ENCODE measurements around the gene NOD2.

The NOD2 gene

GRCh38 chr16:50692999-50693781, at the start of gene NOD2:
Gene NOD2 (plus strand): TSS chr16:50693606. CDS start chr16:50699496, 5,890 bp downstream.
- DNase-seq: peak in 1 of 2 experiments; percentile 41

- no peak for DNase-seq
Observed at GRCh38 chr16:50644245-50644644, 49.2 kb upstream of the NOD2 start.

- DNase-seq: peak; percentile 21 to 49
Observed at GRCh38 chr16:50644729-50645128, 48.7 kb upstream of the NOD2 start.

DNA sequence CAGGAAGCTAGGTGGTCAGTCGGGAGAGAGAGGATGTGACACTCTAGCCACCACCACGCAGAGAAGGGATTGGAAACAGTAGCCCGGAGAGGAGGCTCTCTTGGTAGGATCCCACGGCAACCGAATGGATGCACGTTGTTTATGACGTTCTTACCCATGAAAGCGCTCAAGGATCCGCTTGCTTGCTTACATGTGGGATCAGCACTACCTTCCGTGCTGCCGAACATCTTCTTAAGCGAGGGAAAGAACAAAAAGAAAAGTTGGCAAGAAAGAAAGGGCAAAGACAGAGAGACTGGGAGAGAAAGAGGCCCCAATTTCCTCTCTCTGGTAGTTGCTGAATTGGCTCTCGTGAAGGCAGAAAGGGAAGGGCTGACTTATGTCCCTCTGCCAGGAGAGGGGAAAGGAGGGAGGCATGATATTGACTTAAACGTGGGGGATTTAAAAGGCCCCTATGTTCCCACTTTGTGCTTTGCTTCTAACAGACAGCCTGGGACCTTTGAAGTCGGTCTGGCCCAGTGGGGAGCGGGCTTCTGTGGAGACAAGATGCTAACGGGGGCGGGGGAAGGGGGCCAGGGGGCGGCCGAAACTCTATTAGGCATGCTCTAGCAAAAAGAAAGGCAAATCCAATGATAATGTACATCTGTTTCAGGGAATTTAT, 47.7 kb upstream of the NOD2 start:
- no peak for DNase-seq

DNA sequence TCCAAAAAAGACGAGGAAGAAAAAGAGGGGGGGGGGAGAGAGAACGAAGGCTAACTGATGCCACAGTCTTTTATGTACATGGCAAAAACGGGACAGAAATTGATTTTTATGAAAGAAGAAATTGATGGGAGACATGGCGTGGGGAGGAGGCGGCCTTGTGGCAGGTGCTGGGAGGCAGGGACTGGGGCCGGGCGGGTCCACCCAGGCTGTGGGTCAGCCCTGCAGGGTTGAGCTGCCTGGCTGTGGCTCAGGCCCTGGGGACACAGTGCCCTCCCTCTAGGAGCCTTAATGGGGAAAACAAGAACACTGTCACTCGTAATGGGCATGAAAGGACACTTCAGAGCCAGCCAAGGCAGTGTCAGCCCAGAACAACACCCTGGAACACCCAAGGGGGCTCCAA, 47.1 kb upstream of the NOD2 start:
- DNase-seq: no peak

DNA sequence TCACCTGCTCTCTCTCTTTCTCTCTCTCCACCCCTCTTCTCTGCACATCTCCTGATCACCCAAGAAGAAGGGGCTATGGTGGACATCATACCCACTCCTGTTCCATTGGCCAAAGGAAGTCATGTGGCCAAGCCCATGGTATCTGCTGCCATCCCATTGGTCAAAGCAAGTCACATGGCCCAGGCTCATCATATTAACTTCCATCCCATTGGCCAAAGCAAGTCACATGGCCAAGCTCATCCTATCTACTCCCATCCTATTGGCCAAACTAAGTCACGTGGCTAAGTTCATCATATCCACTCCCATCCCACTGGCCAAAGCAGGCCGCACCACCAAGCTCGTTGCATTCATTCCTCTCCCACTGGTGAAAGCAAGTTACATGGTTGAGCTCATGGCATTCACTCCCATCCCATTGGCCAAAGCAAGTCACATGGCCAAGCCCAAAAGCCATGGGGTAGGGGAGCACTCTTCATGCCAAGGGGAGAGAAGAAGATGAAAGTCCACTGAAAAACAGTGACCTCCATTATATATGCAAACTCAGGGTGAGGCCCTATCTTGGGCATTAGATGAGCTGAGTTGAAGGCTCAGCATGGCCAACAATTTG, 41.5 kb upstream of the NOD2 start:
- DNase-seq: no peak

DNA sequence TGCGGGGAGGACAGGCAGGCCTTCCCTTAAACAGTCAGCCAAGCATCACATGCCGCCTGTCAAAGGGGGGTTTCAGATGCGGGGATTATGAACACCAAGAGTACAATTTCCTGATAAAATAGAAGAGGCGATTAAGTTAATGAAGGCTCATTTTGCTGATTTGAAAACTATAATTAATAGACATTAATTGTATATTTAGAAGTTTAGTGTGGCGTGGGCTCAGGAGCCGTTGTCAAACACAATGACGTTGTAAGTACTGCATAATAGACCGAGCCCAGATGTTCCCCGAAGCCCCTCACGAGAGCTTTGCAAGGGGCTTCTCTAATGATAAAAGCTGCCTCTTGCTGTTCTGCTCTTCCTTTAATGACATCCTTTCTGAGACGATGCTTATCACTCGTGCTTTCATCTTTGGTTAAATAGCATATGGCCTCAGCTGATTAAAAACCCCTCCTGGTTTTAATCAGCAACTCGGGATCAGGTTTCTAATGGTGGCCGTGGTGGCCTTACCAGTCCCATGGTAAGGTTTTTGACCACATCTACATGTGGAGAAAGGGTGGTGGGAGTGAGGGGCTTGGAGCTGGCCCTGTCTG, 40.5 kb upstream of the NOD2 start:
- DNase-seq: no peak

- no peak for DNase-seq
Observed at GRCh38 chr16:50653633-50654519, 39.5 kb upstream of the NOD2 start.

DNA sequence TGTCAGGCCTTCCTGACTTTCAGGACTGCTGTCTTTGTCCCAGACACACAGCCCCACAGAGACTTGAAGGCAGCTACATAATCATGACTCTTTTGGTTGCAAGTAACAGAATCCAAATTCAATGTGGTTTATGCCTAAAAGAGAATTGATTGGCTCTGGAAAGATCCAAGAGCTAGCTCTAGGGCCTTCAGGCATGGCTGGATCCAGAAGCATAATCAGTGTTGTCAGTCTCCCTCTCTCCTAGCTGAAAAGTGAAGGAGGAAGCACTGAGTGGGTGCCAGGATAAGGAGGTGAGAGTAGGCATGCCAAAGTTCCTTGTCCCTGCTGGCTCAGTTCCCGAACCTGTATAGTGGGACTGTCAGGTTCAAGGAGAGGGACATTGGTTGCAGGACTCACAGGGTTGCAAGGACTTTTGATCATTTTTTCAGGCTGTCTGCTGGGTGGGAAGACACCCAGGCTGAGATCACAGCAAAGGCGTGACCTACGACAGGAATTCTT, 37.8 kb upstream of the NOD2 start:
- DNase-seq: no peak

- DNase-seq: no peak
Observed at GRCh38 chr16:50657241-50657640, 36.2 kb upstream of the NOD2 start.

DNA sequence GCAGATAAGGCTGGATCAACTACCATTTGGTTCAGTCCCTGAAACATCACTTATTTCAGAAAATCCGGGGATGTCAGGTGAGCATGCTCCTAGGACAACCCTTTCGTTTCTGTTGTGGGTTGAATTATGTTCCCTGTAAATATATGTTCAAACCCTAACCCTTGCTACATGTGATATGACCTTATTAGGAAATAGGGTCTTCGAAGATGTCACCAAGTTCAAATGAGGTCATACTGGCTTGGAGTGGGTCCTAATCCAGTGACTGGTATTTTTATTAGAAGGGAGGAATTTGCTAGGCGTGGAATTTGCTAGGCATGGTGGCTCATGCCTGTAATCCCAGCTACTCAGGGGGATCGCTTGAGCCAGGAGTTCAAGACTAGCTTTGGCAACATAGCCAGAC, 33.6 kb upstream of the NOD2 start:
- no peak for DNase-seq

- no peak for DNase-seq
Observed at GRCh38 chr16:50662306-50662940, 31.0 kb upstream of the NOD2 start.

GRCh38 chr16:50664270-50664669, 29.1 kb upstream of the NOD2 start:
- DNase-seq: no peak

DNA sequence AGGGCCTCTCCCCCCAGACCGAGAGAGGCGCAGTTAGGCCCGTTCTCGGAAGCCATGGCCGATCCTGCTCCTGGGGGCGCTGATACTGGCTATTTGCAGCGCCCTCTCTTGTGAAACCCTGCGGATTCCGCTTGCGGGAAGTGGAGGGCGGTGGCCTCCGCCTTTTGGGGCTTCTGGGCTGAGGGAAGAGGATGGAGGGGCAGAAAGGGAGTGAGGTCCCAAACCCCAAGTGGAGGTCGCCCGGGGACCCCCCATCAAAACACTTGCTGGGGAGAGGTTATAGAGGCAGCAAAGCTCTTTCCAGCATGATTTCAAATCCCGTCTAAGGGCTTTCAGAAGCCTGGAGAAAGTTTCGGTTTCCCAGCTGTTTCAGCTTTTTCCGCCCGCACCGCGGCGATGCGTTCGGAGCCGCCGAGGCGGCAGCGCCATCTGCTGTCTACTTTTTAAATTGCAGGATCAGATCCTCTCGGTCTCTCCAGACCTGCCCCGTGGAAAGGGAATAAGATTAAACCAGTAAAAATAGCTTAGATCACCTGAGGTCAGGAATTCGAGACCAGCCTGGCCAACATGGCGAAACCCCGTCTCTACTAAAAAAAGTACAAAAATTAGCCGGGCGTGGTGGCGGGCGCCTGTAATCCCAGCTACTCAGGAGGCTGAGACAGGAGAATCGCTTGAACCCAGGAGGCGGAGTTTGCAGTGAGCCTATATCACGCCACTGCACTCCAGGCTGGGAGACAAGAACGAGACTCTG, 28.1 kb upstream of the NOD2 start:
- peak; percentile 86 to 90 for DNase-seq

DNA sequence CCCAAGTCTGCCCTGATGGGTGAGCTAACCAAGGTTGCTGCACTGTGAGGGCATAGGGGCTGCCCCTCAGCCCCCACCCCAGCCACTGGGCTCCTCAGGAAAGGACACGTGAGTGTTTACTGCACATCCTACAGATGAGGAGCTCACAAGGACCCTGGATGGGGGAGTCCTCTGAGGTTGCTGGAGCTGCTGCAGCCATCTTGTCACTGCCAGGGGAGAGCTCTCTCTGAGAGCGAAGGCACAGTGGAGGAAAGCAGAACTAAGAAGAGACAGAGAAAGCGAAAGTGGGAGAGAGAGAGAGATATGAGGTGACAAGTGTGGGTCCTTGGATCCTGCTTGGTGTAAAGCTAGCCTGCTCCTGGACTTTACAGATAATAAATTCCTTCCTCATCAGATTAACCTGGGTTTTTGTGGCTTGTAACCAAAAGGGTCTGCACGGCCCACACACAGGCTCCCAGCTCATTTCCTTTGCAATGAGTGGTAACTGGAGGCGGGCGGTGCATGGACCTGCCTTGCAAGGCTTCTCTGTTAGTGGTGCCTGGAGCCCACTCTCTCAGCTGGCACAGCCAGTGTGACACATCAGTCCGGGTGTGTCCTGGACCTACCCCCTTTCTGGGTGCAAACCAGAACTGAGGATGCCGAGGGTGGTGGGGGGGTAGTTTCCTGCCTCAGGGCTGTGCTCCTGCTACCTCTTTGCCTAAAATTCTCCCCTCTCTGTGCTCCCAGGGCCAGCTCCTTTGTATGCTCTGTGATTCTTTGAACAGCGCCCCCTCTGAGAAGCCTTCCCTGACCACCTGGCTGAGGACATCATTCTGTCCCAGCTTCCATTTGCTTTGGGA, 26.5 kb upstream of the NOD2 start:
- DNase-seq: peak; percentile 62 to 67

DNA sequence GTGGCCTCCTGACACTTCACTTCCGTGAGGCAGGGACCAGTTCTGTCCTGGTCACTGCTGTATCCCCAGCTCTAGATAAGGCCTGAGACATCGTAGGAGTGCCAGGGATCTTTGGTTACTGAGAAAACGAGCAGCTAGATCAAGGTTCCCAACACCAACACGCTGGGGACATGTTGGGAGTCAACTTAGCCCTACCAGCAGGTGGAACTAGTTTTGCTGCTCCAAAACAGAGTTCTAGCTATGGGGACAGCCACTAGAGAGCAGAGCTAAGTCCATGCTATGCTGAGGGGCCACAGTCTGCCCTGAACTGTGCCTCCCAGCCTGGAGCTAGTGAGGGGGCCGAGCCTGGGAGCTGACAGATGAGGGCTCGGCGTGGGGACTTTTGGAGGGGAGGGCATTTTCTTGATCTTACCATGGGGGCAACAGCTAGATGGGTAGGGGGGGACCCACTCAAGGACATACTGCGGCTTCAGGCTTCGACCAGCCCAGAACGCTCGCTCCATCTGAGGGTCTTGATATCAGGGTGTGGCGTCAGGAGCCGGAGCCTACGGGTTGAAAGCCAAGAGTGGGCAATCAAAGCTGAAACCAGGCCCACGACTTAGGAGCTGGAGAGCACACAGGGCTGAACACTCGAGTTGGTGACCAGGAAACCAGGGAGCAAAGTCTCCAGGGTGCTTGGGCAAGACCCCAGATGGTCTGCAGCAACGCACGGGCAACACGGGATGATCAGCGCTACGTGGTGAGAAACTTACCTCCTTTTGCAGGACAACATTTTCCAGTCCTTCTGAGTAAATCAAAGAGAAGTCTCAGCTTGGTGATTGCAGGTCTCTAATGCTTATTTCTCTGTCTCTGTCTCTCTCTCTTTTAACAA, 25.7 kb upstream of the NOD2 start:
- DNase-seq: no peak

GRCh38 chr16:50668368-50669008, 24.9 kb upstream of the NOD2 start:
- DNase-seq: no peak

GRCh38 chr16:50669741-50670140, 23.7 kb upstream of the NOD2 start:
- DNase-seq: no peak

DNA sequence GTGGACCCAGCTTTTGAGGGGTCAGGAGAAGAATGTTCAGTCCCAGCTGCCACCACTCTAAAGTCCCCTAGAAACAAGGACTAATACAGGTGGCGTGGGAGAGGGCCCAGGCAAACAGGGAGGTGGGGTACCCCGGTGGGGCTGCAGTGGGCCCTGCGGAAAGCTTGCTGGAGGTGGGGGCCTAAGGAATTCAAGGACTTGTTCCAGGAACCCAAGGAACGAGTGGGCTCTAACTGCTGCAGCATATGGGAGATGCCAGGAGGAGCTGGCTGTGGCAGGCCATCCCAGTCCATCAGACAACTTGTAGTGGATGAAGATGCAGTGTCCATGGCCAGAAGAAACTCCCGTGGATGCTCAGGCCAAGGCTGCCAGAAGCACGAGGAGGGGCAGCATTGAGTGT, 22.9 kb upstream of the NOD2 start:
- no peak for DNase-seq
